Activated CD8-positive, alpha-beta memory T cell treated with anti-CD3 and anti-CD28 coated beads for 1 hour (primary cell): ENCODE results near the gene MRPL42.
"Not testable (repeated sequence)": the region's sequence is repeated elsewhere in the genome, so short reads cannot be mapped to it uniquely, and the experiment has no call there.

Source experiments
- DNase-seq, 2 donors: peaks; one replicate each; pipeline ENCODE4 v3.0.0-alpha.2; 2020; ENCODE audit warnings: low read depth in 1 of 2; ENCODE audit errors: extremely low read depth in 1 of 2

Gene MRPL42

DNA sequence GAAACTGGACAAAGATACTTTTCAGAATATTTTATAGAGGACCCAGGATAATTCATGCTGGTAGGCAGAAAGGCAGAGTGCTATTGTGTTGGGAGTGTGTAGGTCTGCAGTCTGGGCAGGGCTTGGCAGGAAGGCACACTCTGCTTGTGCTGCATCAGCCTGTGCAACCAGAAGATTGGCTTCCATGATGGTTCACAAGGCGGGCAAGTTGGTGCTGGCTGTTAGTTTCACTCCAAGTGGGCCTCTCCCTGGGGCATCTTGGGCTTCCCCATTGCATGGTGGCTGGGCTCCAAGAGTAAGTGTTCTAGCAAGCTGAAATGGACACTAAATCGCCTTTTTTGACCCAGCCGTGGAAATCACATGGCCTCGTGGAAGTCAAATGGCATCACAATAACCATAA, 23.7 kb upstream of the MRPL42 start:
- DNase-seq = no peak

DNA sequence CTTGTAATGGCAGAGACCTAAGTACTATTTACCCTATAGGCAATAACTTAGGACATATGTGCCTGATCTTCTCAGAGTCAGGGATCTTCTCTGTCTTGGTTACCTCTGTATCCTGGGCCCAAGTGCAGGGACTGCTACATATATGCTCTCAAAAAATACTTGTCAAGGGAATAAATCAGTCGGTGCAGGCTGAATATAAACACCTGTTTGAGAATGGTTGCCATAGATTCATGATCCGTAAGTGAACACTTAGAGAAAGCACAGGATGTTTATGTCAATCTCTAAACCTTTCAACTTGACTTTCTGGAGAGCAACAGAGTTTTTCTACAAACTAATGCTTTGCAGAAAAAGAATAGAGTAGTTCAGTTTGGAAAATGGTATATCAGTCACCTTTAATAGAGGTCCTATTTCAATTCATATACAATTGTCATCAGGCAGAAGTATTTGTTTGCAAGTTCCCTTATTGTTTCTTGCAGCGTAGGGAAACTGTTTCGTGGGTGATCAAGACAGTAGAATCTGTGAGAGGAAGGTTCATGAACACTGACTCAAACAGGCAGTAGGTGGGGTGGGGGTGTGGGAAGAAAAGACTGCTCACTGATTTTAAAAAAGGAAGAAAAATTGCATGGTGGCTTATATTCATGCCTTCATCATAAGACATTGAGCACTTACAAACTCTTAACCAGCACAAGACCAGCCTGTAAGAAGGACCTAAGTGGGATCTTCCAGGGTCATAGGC, 19.6 kb upstream of the MRPL42 start:
- no peak for DNase-seq

DNA sequence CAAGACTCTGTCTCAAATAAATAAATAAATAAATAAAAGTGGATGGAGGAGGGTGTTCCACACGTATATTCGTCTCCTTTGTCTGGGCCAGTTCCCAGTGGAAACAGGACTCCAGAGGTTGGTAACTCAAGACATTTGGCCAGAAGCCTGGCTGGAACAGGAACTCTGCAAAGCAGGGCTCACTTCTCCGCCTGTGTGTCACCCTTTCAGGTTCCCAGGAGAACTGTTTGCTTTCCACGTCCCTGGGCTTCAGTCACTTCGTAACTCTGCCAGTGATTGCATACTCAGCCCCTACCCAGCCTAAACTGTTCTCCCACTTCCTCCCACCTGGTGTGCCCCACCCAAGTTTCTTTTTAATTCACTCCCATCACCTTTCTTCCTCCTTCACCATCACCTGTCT, 18.5 kb upstream of the MRPL42 start:
- DNase-seq = no peak

DNA sequence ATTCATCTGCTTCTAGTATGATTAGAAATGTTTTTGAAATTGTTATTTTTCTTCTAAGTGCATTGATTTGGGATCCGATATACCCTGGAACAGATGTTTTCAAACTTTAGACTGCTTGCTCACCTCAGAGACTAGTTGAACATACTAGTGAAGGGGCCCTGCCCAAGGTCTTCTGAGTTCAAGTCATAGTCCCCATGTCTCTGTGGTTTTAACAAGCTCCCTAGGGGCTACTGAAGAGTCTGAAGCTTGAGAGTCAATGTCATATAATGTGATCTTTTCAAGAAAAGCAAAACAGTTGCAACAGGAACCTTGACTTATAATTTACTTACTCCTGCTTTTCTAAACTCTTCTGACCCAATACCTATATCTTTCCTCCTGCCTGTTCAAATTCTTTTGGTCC, 18.0 kb upstream of the MRPL42 start:
- no peak for DNase-seq

DNA sequence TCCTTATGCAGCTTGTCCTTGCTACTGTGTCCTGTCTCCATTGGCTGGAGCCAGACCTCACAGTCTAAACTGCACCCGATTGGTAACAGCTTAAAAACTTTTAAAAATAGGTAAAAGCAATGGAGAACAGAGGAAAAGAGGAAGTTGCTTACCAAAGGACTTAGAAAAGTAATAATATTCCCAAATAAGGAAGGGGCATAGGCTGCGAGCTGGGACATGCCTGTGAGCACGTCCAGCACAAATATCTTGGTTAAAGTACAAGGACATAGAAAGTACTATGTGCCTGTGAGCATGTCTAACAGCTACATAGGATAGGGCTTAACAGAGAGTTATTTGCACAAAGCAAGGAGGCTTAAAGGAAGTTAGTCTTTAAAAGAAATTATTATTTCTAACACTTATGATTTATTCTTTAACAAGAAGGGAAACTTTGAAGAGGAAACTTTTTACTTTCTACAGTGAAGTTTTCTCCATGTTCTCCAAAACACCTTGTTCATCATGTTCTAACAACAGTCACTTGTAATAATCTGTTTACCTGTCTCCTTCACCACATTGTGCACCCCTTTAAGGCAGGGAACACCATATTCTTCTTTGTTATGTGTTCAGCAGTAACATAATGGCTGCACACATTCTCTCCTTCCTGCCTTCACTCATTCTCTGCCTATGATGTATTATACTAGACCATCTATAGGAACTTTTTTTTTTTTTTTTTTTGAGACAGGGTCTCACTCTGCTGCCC, 15.7 kb upstream of the MRPL42 start:
- DNase-seq = no peak

DNA sequence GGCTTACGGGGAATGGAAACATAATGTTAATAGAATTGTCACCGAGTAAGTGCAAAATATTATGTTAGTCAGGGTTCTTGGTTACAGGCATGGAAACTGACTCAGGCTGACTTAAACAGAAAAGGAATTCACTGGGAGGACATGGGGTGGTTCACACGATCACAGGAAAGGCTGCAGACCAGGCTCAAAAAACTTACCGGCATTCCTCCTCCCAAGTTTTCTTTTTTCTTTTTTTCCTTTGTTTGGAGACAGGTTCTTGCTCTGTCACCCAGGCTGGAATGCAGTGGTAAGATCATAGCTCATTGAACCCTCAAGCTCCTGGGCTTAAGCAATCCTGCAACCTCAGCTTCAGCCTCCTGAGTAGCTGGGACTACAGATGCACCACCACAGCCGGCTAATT, 13.7 kb upstream of the MRPL42 start:
- no peak for DNase-seq

DNA sequence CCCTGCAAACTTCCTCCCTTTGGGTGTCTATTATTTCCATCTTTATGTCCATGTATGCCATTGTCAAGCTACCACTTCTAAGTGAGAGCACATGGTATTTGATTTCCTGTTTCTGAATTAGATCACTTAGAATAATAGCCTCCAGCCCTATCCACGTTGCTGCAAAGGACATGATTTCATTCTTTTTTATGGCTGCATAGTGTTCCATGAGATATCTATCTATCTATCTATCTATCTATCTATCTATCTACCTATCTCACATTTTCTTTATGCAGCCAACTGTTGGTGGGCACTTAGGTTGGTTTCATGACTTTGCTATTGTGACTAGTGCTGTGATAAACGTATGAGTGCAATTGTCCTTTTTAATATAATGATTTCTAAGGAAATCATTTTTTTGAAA, 11.2 kb upstream of the MRPL42 start:
- no peak for DNase-seq

DNA sequence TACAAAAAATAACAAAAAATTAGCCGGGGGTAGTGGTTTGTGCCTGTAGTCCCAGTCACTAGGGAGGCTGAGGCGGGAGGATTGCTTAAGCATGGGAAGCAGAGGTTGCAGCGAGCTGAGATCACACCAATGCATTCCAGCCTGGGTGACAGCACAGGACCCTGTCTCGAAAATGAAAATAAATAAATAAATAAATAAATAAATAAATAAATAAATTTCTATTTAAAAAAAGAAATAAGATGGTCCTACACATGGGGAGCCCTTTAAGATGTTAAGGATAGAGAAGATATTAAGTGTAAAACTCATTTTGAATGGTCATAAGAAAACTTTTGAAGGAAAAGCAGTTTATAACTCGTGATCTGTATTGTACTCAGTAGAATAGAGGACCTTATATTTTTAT, 8.2 kb upstream of the MRPL42 start:
- no peak for DNase-seq

DNA sequence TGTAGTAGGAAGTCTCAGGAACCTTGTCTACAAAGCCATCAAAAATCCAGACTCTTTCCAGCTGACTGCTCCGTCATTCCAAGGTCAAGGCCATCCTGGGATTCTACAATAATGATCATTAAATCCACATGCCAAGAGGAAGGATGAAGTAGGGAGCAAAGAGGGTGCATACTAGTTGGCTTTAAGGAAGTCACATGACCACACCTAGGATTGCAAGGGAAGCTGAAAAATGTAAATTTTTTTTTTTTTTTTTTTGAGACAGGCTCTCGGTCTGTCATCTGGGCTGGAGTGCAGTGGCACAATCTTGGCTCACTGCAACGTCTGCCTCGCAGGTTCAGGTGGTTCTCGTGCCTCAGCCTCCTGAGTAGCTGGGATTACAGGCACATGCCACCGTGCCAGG, 7.3 kb upstream of the MRPL42 start:
- DNase-seq = no peak

DNA sequence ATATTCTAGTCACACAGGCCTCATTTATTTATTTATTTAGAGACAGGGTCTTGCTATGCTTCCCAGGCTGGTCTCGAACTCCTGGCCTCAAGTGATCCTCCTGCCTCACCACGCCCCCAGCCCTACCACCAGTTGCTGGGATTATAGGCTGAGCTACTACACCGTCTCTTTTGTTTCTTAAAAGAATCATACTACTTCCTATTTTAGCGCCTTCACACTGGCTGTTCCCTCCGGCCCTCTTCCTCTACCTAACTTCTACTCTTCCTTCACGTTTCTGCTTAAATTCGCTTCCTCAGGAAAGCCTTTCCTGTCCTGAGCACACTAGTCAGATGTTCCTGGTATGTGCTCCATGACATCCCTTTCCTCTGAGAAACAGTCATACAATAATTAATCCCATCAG, 6.4 kb upstream of the MRPL42 start:
- no peak for DNase-seq

DNA sequence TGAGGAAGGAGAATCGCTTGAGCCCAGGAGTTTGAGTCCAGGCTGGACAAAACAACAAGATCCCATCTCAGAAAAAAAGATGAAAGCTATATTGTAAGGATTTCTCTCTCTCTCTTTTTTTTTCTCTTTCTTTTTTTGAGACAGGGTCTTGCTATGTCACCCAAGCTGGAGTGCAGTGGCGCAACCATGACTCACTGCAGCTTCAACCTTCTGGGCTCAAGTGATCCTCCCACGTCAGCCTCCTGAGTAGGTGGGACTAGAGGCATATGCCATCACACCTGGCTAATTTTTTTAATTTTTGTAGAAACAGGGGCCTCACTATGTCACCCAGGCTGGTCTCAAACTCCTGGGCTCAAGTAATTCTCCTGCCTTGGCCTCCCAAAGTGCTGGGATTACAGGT, 5.8 kb upstream of the MRPL42 start:
- DNase-seq = no peak

DNA sequence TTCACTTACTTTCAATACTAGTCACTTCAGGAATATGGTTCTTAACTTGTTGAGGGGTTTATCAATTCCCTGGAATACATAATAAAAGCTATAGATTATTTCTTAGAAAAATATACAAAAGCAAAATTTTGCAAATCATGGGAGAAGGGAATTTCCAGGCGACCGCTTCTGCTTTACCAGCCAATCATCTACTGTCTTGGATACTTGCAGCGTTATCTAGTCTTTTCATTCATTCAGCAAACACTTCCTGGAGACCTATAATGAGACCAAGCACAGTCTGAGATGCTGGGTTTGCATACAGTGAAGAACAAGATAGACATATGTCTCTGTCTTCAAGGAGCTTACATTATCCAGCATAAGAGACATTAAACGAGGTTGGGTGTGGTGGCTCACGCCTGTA, 1.5 kb upstream of the MRPL42 start:
- no peak for DNase-seq

DNA sequence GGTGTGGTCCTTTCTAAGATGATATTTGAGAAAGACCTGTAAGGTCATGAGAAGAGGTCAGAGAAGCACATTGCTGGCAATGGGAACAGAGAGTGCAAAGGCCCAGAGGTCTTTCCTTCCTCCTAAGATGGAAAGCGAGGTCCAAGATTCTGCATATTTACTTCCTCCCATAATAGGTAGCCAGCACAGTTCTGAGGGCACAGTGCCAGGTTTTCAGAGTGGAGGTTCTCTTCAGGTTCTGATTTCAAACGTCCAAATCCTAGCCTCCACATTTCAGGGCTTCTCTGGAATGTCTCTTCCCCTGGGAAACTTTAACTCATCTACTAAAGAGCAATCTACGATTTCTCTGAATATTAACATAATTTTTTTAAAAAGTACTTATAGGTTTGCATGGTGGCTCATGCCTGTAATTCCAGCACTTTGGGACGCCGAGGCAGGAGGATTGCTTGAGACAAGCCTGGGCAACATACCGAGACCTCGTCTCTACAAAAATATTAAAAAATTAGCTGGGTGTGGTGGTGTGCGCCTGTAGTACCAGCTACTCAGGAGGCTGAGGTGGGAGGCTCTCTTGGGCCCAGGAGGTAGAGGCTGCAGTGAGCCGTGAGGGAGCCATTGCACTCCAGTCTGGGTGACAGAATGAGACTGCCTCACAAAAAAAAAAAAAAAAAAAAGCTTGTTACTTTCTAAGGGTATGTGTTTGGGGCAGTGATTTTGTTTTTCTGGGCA, 526 bp upstream of the MRPL42 start:
- DNase-seq = no peak

DNA sequence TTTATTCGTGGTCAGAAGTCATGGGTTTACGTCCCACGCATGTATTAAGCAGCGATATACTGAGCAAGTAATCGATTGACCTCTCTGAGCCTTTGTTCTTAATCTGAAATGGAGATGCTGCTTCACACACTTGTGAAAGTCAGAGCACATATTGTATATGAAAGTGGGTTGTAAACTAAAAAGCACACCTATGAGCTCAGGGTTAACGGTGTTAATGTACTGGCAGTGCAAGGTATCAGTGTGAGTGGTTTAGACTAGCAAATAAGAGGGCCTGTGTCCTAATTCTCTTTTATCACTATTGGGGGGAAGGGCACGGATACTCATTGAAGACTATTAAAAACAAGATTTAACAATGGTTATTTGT, 676 bp downstream of the MRPL42 start:
- DNase-seq = no peak

DNA sequence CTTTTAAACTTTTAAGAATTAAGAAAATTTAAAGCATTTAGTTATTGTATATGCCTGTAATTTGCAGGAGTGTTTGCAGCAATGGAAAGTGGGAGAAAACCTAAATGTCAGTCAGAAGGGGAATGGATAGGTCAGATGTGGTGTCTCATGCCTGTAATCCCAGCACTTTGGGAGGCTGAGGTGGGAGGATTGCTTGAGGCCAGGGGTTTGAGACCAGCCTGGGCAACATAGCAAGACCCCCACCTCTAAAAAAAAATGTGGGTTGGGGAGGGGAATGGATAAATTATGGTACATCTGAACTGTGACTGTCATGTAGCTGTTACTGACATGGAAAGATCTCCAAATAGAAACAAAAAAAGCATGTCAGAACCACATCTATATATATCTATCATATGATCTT, 2.1 kb downstream of the MRPL42 start:
- DNase-seq = no peak

DNA sequence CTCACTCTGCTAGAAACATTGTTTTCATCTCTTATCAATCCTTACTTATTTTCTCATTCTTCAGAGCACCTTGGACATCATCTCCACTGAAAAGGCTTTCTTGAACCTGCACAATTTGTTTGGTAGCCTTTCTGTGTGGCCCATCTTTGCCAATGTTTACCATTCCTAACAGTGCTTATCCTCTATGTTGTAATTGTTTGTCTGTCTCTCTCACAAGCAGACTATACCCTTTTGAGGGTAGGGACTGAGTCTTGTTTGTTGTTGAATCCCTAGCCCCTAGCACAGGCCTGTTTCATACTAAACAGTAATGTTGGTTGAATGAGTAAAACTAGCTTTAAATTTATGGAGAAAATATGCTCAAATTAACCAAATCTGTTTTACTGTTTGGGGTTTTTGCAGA, 9.2 kb downstream of the MRPL42 start:
- no peak for DNase-seq

DNA sequence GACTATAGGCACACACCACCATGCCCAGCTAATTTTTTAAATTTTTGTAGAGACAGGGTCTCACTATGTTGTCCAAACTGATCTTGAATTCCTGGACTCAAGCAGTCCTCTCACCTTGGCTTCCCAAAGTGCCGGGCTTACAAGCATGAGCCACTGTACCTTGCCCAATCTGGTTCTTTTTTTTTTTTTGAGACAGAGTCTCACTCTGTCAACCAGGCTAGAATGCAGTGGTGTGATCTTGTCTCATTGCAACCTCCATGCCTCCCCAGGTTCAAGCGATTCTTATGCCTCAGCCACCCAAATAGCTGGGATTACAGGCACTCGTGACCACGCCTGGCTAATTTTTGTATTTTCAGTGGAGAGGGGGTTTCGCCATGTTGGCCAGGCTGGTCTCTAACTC, 15.4 kb downstream of the MRPL42 start:
- DNase-seq = no peak

DNA sequence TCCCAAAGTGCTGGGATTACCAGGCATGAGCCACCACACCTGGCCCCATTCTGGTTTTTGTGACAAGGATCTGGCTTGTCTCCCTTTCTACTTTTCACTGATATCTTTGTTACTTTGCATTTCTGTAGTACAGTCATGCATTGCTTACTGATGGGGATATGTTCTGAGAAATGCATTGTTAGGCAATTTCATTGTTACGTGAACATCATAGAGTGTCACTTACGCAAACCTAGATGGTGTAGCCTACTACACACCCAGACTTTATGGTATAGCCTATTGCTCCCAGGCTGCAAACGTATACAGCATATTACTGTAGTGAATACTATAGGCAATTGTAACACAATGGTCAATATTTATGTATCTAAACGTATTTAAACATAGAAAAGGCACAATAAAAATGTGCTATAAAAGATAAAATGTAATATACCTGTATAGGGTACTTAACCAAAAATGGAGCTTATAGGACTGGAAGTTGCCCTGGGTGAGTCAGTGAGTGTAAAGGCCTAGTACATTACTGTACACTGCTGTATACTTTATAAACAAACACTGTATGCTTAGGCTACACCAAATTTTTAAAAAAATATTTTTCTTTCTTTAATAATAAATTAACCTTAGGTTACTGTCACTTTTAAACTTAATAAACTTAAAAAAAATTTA, 16.0 kb downstream of the MRPL42 start:
- DNase-seq = no peak

DNA sequence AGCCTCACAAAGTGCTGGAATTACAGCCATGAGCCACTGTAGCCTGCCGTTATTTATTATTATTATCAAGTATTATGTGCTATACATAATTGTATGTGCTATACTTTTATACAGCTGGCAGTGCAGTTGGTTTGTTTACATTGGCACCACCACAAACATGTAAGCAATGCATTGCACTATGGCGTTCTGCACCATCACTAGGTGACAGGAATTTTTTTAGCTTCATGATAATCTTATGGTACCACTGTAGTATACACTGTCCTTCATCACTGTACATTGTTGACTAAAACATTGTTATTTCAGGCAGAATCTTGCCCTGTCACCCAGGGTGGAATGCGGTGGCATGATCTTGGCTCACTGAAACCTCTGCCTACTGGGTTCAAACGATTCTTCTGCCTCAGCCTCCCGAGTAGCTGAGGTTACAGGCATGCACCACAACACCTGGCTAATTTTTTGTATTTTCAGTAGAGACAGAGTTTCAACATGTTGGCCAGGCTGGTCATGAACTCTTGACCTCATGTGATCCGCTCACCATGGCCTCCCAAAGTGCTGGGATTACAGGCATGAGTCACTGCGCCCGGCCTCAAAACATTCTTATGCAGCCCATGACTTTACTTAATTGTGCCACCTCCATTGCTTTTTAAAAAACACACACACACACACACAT, 17.1 kb downstream of the MRPL42 start:
- no peak for DNase-seq

DNA sequence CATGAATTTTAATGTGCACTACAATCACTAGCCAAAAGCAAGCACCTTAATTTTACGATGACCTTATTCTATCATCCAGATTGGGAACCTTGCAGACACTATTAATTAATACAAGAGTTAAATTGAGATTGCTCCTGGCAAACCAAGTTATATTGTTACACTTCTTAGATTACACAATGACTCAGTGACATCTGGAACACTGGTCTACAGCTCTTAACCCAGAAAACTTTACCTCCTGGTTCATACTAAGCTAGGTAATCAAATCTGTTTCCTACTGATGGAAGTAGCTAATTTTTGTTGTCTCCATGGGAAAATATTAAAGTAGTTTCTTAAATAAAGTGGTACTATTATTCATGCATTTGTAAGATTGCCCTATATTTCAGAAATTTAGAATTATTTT, 25.5 kb downstream of the MRPL42 start:
- not testable (repeated sequence) for DNase-seq

DNA sequence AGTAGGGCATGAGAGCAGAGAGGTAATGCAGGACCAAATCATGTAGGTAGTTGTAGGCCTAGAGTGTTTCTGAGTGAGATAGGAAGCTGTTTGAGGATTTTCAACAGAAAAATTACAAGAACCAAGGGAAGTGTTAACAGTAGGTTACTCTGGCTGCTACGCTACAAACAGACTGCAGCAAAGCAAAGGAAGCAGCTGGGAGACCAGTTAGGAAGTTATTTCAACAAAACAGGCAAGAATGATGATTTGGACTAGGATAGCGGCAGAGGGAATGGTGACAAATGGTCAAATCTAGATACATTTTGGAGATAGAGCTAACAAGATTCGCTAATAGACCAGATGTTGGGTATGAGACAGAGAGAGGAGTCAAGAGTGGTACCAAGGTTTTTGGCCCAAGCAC, 26.8 kb downstream of the MRPL42 start:
- no peak for DNase-seq
